HPDE6-E6E7 (cell line): ENCODE measurements around the gene LRRC53.
A peak's percentile ranks its signal among the peaks of the same experiment; 100 is the strongest.

Source experiments
- DNase-seq: peaks from one replicate; pipeline ENCODE4 v3.0.0; 2011; ENCODE audit warnings: missing footprints; ENCODE audit errors: extremely low spot score

Gene LRRC53

DNA sequence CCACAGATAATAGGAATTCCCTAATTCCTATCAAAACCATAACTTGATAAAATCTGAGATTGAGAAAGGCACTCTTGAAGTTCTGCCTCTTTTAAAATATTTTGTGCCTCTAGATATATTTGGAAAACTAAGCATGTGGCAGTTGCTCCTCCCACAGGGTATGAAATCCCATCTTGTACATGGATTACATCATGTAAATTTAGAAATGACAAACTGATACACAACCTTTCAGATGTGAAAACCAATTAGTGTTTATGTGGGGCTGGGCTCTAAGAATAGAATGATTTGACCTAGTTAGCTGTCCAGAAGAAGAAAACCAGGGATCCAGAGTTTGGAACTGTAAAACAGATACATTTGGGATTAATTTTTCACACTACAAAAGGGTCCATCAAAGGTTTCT is 15.7 kb downstream of the LRRC53 start:
- DNase-seq = no peak

DNA sequence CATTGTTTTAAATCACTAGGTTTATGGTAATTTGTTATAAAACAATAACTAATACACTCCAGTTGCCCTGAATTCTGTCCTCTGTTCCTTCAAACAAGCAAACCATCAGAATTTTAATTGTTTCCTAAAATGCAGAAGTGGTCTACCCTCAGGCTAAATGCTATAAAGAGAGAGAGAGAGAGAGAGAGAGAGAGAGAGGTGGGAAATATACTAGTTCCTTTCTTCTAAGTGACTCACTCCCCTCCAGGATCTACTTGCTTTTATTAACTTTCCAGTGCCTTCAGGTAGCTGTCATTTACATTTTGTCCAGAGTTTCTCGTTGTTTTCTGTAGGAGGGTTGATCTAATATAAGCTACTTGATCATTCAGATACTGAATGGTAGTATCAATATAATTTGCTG is 26.4 kb downstream of the LRRC53 start:
- no peak for DNase-seq

DNA sequence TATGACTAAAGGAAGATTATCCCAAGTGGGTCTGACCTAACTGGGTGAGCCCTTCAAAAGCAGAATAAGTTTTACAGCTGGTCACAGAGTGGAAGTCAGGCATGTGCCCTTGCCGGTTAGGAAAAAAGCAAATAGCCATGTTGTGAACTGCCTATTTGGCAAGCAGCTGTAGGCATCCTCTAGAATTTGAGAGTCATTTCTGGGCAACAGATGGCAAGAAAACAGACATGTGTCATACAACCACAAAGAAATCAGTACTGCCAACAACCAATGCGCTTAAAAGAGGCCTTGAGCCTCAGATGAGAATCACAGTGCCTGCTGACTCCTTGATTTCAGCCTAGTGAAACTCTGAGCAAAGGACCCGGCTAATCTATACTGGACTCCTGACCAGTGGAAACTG is 26.8 kb downstream of the LRRC53 start:
- no peak for DNase-seq

DNA sequence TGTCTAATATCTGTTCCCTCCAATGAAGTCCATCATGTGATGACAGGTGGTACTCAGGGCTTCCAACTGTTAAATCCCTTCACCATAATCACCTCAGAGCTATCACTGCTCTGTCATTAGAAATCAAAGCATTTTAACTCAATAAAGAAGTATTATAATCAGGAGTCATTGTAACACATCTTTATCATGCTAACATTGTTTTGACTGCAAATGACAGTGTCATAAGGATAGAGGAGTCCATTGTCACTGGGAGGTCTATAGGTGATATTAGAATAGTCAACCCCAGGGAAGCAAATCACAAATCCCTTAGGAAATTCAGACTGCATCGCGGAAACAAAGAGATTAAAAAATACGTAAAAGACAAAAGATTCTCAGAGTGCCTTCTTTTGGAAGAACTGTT is 30.8 kb downstream of the LRRC53 start:
- no peak for DNase-seq

DNA sequence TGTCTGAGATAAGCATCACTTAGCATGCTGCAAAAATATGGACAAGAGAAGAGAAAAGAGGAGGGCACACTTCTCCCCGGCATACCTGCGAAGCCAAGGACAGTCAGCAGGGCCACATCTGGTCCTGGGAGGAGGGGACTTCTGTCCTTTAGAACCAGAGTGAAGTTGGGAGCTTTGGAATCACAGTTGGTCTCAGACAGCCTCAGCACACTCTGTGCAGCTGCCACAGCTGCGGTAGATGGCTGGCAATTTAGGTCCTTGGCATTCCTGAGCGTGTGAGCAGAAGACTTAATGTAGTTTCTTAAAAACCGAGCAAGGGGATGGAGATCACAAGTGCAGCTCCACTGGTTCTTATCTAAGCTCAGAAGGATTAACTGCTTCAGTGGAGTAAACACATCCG is 32.3 kb downstream of the LRRC53 start:
- DNase-seq = no peak

DNA sequence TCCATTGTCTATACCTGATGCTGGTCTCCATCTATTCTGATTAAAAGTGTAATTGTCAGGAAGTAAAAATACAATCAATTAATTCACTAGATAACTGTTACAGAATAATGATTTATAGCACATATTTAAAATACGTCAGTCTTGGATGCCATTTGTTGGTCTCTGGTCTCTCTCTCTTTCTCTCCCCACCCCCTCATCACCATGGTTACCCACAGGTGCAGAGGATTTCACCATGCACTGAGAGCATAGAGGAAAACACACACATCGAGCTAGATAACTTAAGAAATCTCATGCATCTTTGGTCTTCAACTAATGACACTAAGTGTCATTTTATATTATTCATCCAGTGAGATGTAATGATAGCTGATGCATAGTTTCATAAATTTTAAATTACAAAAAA is 33.4 kb downstream of the LRRC53 start:
- no peak for DNase-seq

DNA sequence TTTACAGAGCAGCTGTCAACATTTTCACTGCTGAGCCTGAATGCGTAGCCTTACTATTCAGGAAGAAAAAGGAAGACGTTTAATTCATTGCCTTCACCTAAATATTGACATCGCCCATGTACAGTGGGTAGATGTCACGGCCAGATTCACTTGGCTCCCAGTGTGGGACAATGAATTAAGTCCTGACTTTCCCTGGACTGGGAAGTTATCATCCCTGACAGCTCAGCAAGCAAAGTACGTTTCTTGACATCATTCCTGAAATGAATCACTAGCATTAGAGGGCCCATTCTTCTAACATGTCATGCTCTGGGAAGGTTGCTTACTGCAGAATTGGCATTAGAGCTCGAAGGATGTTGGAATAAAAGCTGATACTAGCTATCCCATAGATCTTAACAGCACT is 37.8 kb downstream of the LRRC53 start:
- no peak for DNase-seq

DNA sequence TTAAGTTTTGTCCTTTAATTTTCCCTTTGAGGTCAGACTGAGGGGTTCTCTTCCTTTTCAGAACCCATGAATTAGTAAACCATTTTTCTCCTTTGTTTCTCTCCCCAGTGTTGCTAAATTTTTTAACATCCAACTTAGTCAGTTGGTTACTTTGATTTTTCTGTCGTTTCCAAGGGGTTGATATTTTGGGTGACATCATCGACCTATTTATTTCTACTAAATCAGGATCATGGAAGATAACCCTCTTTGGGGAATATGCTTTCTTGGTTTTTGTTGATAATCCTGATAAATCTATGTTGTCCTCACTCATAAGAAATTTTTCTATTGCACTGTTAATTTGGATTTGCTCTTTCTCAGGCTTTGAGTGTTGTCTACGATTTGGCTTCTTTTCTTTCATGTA is 40.9 kb downstream of the LRRC53 start:
- no peak for DNase-seq

DNA sequence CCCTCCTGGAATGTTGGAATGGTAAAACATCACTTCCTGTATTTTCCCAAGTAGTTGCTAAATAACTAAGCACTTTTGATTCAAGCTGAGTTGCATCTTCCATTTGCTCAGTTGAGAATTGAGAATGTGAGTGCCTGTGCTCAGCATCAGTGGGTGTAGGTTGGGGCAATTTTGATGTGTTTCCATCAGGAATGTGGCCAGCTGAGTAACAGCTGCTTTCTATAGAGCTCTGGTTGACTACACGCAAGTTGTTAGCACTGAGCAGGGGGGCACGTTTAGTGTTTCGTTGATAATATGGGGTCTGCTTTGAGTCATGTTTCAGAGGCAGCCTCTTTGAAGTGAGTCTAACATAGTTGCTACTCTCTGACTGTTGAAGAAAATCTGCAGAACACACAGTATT is 41.5 kb downstream of the LRRC53 start:
- no peak for DNase-seq

DNA sequence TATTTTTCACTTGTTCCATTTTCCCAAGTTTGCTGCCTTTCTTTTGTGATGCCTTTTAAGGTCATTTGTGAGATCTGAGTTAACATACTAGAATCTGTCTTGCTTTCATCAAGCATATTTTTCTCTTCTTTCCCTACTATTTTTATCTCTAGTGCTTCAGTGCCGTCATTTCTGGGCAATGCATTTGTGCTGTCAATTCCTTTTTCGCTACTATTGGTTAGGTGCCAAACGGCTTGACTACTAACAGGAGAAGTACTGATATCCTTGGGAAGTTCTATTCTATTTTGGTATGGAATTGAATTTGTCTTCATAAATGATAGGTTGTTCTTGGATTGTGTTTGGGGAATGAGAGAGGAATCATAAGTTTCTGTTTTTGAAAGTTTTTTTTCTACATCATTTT is 42.2 kb downstream of the LRRC53 start:
- DNase-seq = no peak

DNA sequence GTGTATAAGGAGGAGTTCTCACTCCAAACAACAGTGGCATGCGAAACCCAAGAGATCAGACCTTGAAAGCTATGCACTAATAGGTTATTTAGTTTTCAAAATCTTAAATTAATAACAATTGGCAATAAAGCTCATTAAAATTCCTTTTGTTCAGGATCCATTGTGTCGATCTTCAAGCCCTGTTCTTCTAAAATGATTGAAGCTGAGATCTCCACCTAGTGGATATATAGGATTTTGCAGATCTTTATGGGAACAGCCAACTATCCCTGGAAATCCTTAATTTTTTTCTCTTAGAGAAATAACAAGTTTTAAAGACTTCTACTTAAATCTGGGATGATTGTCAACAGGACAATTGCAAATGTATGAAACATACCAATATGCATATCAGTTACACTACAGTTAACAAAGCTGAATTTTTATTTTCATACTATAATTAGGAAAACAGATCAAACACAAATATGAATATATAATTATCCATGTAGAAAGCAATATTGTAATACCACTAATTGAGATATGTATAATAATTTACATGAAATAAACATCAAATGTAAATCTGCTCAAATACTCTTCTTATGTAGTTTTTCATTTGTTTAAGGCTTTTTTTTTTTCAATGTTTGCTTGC is 43.3 kb downstream of the LRRC53 start:
- DNase-seq = peak; percentile 19

DNA sequence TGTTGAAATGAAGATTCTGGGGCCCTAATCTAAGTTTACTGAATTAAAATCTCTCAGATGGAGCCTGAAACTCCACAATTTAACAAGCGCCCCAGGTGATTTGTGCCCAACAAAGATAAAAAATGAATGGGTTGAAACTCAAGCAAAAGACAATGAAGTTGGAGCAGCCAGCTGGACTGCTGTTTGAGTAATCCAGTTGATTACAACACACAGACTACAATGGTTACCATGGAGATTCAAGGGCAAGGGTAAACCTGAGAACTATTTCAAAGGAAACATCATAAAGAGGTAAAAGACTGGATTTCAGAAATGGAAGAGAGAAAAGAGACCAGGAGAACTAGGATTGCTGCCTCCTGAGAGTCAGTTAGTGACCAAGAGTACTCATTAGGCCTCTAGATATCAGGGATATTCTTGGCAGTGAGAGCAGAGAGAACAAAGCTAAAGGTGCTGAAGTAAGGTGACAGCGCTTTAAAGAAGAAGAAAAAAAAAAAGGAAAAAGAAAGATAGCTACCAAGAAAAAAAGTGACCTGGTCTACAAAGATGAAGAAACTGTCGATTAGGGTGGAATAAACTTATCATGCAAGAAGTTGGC is 44.5 kb downstream of the LRRC53 start:
- DNase-seq = peak; percentile 4

DNA sequence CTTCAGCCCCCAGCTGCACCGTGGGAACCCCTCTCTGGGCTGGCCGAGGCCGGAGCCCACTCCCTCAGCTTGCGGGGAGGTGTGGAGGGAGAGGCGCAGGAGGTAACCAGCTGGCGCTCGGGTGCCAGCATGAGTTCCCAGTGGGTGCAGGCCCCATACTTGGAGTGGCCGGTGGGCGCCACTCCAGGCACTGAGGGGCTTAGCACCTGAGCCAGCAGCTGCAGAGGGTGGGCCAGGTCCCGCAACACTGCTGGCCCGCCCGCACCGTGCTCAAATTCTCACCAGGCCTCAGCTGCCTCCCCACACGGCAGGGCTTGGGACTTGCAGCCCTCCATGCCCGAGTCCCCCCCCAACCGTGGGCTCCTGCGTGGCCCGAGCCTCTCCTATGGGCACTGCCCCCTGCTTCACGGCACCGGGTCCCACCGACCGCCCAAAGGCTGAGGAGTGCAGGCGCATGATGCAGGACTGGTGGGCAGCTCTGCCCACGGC is 47.2 kb downstream of the LRRC53 start:
- no peak for DNase-seq

DNA sequence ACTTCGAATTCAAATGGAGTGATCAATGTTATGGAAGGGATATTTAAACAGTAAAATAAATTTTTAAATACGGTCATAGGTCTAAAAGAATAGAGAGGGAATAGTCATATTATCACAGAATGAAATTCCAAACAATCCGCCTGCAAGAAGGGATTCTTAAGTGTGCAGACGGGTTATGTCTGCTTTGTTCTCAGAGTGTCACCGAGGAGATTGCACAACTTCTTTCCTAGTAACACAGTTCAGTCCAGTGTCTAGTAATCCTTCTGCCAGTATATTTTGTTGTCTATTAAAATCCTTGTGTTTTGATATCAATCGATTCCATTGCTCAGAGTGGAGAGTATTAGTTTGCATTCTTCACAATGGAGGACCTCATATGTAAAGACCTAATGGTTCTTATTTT is 48.4 kb downstream of the LRRC53 start:
- DNase-seq = no peak

DNA sequence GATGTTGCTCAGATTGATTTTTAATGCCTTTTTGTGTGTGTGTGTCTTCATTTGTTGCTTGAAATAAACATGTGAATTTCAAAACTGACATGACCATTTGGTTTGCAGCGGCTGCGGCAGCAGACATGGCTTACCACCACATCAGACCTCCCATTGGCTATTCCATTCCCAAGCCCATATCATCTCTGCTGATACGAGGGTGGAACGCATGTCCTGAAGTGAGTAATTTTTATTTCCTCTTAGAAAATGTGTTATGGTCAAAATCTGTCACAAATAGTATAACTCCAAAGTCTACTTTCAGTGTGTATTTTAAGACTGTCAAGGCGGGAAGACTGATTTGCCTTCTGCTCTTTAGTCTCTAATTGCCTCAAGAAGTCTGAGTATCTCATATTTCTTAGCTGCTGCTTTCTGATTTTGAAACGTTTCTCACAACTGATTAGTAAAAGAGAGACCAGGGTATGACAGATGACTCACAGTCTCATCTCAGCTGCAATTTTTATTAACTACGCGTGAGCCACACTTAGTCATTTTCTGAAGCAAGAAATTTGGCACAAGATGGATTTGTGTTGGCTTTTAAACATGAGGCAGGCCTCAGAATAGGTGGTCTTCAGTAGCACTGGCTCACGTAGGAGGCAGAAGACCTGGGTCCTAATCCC is 49.0 kb downstream of the LRRC53 start:
- DNase-seq = peak; percentile 3

DNA sequence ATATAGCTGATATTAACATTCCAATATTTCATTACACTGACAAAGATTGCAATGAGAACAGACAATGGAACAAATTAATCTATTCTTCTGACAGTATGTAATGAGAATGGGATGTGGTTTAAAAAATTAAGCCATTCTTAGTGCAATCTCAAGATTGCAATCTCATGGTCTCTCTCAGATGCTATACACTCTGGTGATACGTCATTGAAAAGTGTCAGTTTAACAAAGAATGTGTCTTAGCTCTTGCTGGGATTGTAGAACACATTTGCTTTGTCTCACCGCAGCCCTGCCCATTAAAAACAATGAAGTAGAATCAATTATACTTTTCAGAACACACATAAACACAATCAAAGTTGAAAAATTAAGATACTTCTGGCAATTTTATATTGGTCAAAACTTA is 55.2 kb downstream of the LRRC53 start:
- no peak for DNase-seq

DNA sequence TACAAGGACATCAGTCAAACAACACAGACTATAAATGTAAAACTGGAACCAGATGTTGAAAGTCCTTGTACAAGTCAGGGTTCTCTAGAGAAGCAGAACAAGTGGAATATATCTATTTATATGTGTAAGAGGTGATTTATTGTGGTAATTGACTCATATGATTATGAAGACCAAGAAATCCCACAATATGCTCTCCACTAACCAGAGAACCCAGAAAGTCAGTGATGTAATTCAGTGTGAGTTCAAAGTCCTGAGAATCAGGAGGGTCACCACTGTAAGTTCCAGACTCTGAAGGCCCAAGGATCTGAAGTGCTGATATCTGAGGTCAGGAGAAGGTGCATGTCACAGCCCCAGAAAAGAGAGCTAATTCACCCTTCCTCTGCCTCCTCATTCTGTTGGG is 57.0 kb downstream of the LRRC53 start:
- no peak for DNase-seq

DNA sequence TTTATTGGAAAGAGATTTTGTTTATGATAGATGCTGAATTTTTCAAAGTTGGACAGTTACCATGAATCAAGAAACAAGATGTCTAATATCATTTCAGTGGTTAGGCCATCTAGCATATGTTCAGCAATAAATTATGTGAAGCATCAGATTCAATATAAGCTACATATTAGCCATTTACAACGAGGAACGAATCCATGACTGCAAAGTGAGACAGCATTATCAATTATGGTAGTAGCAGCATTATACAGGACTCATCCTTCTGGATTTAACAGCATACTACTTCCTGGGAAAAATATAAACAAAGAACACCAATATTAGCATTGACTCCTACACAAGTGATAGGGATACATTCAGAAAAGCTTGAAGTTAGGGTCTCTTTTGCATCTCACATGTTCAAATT is 59.1 kb downstream of the LRRC53 start:
- no peak for DNase-seq

DNA sequence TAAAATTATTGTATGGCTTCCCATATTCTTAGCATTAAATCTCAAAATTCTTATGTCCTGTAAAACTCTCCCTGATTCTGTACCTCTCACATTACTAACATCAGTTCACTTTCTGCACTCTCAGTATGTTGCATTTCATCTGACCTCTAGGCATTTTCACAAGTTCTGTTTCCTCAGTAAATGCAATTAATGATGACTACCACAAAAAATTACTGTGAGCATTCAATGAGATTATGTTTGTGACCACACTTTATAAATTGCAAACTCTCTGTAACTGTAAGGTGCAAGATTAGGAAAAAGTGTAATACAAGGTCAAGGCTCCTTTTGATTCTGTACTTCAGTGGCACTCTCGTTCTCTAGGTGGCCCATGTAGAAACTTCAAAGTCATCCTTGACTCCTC is 60.4 kb downstream of the LRRC53 start:
- DNase-seq = no peak

DNA sequence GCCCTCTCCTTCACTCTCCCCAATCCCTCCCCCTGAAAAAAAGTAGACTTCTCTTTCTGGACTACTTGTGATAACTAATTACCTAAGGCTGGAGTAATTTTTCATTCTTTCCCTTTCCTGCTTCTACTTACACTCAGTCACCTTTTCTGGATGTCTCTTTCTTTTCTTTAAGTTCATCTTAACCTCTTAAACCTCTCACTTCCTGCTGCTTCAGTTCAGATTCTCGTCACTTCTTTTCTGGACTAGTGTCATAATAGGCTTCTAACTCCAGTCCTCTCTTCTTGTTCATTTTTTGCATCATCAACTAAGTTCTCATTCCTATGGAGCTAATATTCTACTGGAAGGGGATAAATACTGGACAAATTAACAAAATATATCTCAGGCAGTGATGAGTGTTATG is 75.4 kb downstream of the LRRC53 start:
- DNase-seq = no peak

DNA sequence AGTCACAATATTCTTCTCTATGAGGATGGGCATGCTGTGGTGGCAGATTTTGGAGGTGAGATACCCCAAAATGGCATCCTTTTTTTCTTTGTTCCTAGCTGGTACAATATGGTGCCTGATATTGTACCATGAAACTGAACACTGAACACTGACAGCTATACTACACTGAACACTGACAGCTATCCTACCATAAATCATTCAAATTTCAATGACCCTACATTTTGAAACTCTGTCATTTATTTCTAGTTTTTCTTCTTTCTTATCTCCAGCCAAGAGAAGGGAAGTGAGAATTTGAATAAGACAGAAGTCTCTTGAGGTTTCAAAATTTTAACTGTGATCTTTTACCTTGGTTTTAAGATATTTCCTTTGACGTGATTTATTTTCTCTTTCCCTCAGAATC is 76.3 kb downstream of the LRRC53 start:
- DNase-seq = no peak

DNA sequence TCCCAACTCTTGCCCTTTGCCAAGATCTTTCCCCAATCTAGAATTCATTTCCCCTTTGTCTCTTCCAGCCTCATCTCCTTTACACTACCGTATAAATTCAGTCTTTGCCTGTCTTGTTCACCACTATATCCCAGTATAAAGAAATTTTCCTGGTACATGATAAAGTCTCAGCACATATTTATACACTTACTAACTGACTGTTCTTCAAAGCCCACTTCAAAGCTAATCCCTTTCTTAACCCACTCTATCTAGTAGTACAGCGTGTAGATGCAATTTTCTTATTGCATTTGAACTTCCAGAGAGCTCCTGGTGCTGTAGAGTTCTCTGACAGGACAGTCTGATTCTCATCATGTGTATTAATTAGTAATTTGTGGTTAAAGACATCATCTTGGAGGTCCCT is 78.1 kb downstream of the LRRC53 start:
- DNase-seq = no peak

DNA sequence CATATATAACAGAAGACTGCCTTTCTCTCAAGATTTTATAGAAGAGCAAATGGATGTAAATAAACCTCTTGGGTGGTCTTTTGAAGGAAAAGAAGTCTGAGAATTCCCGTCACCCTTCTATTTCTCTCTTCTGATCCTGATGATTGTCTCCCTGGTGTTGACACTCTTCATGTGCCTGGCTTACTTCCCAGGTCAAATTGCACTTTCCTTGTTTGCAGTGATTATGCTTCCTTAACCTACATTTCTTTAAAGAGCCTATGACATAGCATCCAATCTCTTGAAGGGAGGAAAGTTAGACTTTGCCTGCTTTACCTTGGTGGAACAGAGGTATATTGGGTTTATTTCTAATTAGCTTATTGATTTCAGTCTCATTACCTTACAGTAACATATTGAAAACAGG is 80.1 kb downstream of the LRRC53 start:
- no peak for DNase-seq

DNA sequence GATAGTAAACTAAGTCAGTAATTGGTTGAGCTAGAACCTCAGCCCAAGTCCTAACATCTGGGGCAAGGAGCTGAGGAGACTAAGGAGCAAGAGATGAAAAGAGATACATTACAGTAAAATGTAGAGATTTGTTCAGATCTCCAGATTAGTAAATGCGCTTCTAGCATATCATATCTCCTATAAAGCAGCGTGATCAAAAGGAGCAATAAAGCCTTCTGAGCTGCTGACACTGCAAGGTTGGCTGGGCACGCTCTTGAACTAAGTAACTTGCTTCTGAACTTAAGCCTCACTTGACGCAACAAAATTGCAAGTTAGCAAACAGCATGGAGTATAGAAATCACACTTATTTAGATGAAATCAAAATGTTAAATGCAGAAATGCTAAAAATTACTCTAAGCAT is 80.9 kb downstream of the LRRC53 start:
- no peak for DNase-seq
